ENCODE results near the gene QPRT.

The QPRT gene

DNA sequence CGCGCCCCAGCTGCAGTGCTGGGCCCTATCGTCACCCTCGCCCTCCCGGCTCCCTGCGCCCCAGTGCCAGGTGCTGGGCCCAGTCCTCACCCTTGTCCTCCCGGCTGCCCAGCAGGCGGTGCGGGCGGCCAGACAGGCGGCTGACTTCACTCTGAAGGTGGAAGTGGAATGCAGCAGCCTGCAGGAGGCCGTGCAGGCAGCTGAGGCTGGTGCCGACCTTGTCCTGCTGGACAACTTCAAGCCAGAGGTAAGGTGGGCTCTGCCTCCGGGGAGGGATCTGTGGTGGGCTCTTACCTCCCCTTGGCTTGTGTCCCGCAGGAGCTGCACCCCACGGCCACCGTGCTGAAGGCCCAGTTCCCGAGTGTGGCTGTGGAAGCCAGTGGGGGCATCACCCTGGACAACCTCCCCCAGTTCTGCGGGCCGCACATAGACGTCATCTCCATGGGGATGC is 17.9 kb downstream of the QPRT start:
- in situ Hi-C loops (cut with HindIII; ENCODE audit: low pct_ligation_motif_present, low sequenced_read_pairs), result no loop called here
- Histone ChIP-seq H3K4me3 (ENCODE audit: low read depth, low read length) (no peak overlapping the region), H3K27me3 (replicated peaks) (no peaks in the 10 kb centered on the region), H3K36me3 (replicated peaks) (no peaks in the 10 kb centered on the region), H3K27ac (no peak overlapping the region)
- TF ChIP-seq CTCF (IDR thresholded peaks at IDR 0.05; ENCODE audit: low read depth, low read length, missing control alignments), result no peak
- no peak for DNase-seq

- Histone ChIP-seq H3K36me3 (replicated peaks) (no peaks in the 10 kb centered on the region), H3K27ac (no peak overlapping the region), H3K4me3 (ENCODE audit: low read depth, low read length) (no peak overlapping the region), H3K27me3 (replicated peaks) (no peaks in the 10 kb centered on the region)
- in situ Hi-C loops (cut with HindIII; ENCODE audit: low pct_ligation_motif_present, low sequenced_read_pairs), result no loop called here
- TF ChIP-seq CTCF (IDR thresholded peaks at IDR 0.05; ENCODE audit: low read depth, low read length, missing control alignments), result no peak
- DNase-seq, result no peak
These were observed 18.4 kb downstream of the QPRT start for GRCh38 chr16:29697391-29697790.

DNA sequence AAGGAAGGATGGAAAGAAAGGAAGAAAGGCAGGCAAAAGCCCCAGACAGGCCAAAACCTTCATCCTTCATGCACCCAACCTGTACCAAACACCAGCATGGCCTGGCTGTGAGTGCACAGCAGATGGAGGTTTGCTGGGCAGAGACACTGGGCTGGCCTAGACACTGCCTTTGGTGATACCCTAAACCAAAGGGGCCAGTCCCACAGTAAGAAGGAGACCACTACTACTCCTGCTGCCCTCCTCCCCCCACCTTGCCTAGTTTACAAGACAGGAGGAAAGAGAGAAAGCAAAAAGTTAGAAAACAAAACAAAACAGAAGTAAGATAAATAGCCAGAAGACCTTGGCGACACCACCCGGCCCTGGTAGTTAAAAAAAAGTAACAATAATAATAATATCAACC is 19.1 kb downstream of the QPRT start:
- no peaks in the 10 kb centered on the region for H3K36me3 ChIP-seq (replicated peaks)

GRCh38 chr16:29698484-29699323 is 19.7 kb downstream of the QPRT start:
- no peaks in the 10 kb centered on the region for H3K27me3 ChIP-seq (replicated peaks)
- H3K27ac ChIP-seq, result no peak overlapping the region
- no peaks in the 10 kb centered on the region for H3K36me3 ChIP-seq (replicated peaks)
- no peak overlapping the region for H3K4me3 ChIP-seq (ENCODE audit: low read depth, low read length)
- in situ Hi-C loops (cut with HindIII; ENCODE audit: low pct_ligation_motif_present, low sequenced_read_pairs), result no loop called here
- TF ChIP-seq CTCF (IDR thresholded peaks at IDR 0.05; ENCODE audit: low read depth, low read length, missing control alignments), result no peak
- DNase-seq, result no peak

More for the DNA sequence above, 19.1 kb downstream of the QPRT start:
- DNase-seq, result no peak
- Histone ChIP-seq H3K27ac (no peak overlapping the region), H3K27me3 (replicated peaks) (no peaks in the 10 kb centered on the region), H3K4me3 (ENCODE audit: low read depth, low read length) (no peak overlapping the region)
- TF ChIP-seq CTCF (IDR thresholded peaks at IDR 0.05; ENCODE audit: low read depth, low read length, missing control alignments), result no peak
- in situ Hi-C loops (cut with HindIII; ENCODE audit: low pct_ligation_motif_present, low sequenced_read_pairs), result no loop called here

- Histone ChIP-seq H3K27me3 (replicated peaks) (no peaks in the 10 kb centered on the region), H3K4me3 (ENCODE audit: low read depth, low read length) (no peak overlapping the region), H3K36me3 (replicated peaks) (no peaks in the 10 kb centered on the region), H3K27ac (no peak overlapping the region)
- no peak for TF ChIP-seq CTCF (IDR thresholded peaks at IDR 0.05; ENCODE audit: low read depth, low read length, missing control alignments)
- in situ Hi-C loops (cut with HindIII; ENCODE audit: low pct_ligation_motif_present, low sequenced_read_pairs), result no loop called here
- no peak for DNase-seq
These were observed 20.6 kb downstream of the QPRT start for GRCh38 chr16:29699324-29700219.
